HepG2 (cell line): ENCODE data around the gene DDO. TPM values are rescaled to one million over a fixed set of nuclear protein-coding genes. Genes with fewer than 3 reads are reported as not detected.

Experiments used
- ATAC-seq: fragments of 200-7000 bp; cut with Tn5 transposase; 3 replicates; pipeline ENCODE4 v1.9.1; 2020; ENCODE audit warnings: mild to moderate bottlenecking, moderate library complexity
- BruUV-seq: library from RNA; stranded (reverse); fragments of 400-500 nt; replicated peaks from 2 replicates; lab custom pipeline; 2021; lab: Mats Ljungman, UMichigan
- CTCF ChIA-PET: fragments of 300-600 bp; formaldehyde crosslinking; extraction: SDS; loops from one replicate; lab custom pipeline; 2021; ENCODE audit warnings: low total read pairs, inconsistent platforms, low intra/inter-chr PET ratio; lab: Yijun Ruan, JAX
- POLR2A ChIA-PET: fragments of 350-600 bp; sonication (Branson Sonifier 250); formaldehyde crosslinking; loops from one replicate; lab custom pipeline; 2020; ENCODE audit warnings: antibody characterized with exemption, inconsistent platforms; lab: Yijun Ruan, JAX
- DNase-seq: peaks from one replicate; pipeline ENCODE4 v3.0.0-alpha.2; 2015; ENCODE audit warnings: low spot score
- FAIRE-seq: peaks from 3 replicates; lab custom pipeline; 2011; peaks lifted over from hg19 to GRCh38; lab: Jason Lieb, UNC
- H2AFZ ChIP-seq: one replicate; pipeline ENCODE4 v1.6.1; 2011; ENCODE audit warnings: low read length, inconsistent platforms
- H3K27ac ChIP-seq: fragments of 300-600 bp; 3 replicates; pipeline ENCODE4 v1.8.0; 2011; ENCODE audit warnings: mixed run types, mild to moderate bottlenecking, mixed read lengths, low read length, inconsistent platforms; ENCODE audit not compliant: insufficient read depth; ENCODE audit errors: extremely low read length
- H3K27me3 ChIP-seq, 2 experiments: fragments of 200-600 bp in 1 of 2; 2 replicates in 1 of 2; 3 replicates in 1 of 2; pipeline versions ENCODE4 v1.6.0 to v1.8.0; 2011; ENCODE audit warnings: low read length in 2 of 2, mild to moderate bottlenecking in 2 of 2, moderate library complexity in 2 of 2, inconsistent platforms in 1 of 2; ENCODE audit not compliant: insufficient read depth in 2 of 2, control insufficient read depth in 1 of 2
- H3K36me3 ChIP-seq, 2 experiments: fragments of 200-600 bp in 1 of 2; replicated peaks in 1 of 2; 2 replicates in 1 of 2; 3 replicates in 1 of 2; pipeline versions ENCODE4 v1.5.1 to v1.8.0; 2011; ENCODE audit warnings: low read length in 2 of 2, inconsistent platforms in 1 of 2; ENCODE audit not compliant: insufficient read depth in 2 of 2, control insufficient read depth in 1 of 2
- H3K4me1 ChIP-seq: 2 replicates; pipeline ENCODE4 v1.5.1; 2012; ENCODE audit warnings: low read length, inconsistent platforms; ENCODE audit not compliant: insufficient read depth
- H3K4me2 ChIP-seq: 2 replicates; pipeline ENCODE4 v1.6.0; 2011; ENCODE audit warnings: low read depth, low read length, inconsistent platforms
- H3K4me3 ChIP-seq, 3 experiments: fragments of 200-600 bp in 1 of 3; sonication (generic), shearing (Covaris generic) in 1 of 3; replicated peaks in 1 of 3; 2 replicates each; pipeline ENCODE4 v1.5.1; 2011 to 2016; ENCODE audit warnings: low read length in 3 of 3, inconsistent platforms in 2 of 3, low read depth in 2 of 3, mild to moderate bottlenecking in 2 of 3, control low read depth in 1 of 3, mixed read lengths in 1 of 3; ENCODE audit not compliant: insufficient read depth in 1 of 3
- H3K79me2 ChIP-seq: one replicate; pipeline ENCODE4 v1.6.1; 2011; ENCODE audit warnings: low read length, inconsistent platforms; ENCODE audit not compliant: insufficient read depth
- H3K9ac ChIP-seq: 2 replicates; pipeline ENCODE4 v1.6.0; 2011; ENCODE audit warnings: mild to moderate bottlenecking, low read depth, low read length, inconsistent platforms; ENCODE audit not compliant: insufficient read depth
- H3K9me3 ChIP-seq: 2 replicates; pipeline ENCODE4 v1.5.1; 2012; ENCODE audit warnings: mild to moderate bottlenecking, low read length
- H4K20me1 ChIP-seq: 2 replicates; pipeline ENCODE4 v1.6.0; 2011; ENCODE audit warnings: inconsistent platforms, mild to moderate bottlenecking, low read length, moderate library complexity; ENCODE audit not compliant: insufficient read depth
- DNMT3B ChIP-seq: conservative IDR thresholded peaks from 2 replicates; pipeline ENCODE4 v1.6.1; 2016; ENCODE audit warnings: missing biosample characterization, control low read depth
- RARG ChIP-seq: sonication (generic); formaldehyde crosslinking; IDR thresholded peaks from 2 replicates; pipeline ENCODE4 v1.4.0; 2020; ENCODE audit warnings: low read depth, mild to moderate bottlenecking, missing genetic modification reagents
- ZNF598 ChIP-seq: sonication (generic); formaldehyde crosslinking; IDR thresholded peaks from 2 replicates; pipeline ENCODE4 v1.5.1; 2020; ENCODE audit warnings: mild to moderate bottlenecking, missing genetic modification reagents, borderline replicate concordance
- ZNF773 ChIP-seq: sonication (generic); formaldehyde crosslinking; IDR thresholded peaks from 2 replicates; pipeline ENCODE4 v1.4.0; 2020; ENCODE audit warnings: missing genetic modification reagents, borderline replicate concordance
- in situ Hi-C: cut with HindIII; loops from 2 replicates; pipeline ENCODE4 v1.10.0; 2017; ENCODE audit warnings: low pct_unique_long_range_greater_than_20kb; ENCODE audit not compliant: extremely low pct_ligation_motif_present
- intact Hi-C: fragments of 100-400 bp; cut with micrococcal nuclease; formaldehyde crosslinking; loops from one replicate; pipeline ENCODE4 v1.10.0; 2022; ENCODE audit not compliant: unreplicated experiment
- polyA plus RNA-seq, 8 experiments: library from polyadenylated mRNA; depleted of rRNA in 3 of 8; stranded (reverse) in 7 of 8; unstranded in 1 of 8; fragments of >200 nt; fragmentation: Illumina TruSeq in 4 of 8; extraction: Trizol in 4 of 8; gene quantifications; 2 replicates each; pipeline versions ENCODE4 v1.2.1 to v1.2.3, GENCODE V29; 2011 to 2016; ENCODE audit warnings: low read depth in 4 of 8, missing spikeins in 1 of 8, mixed read lengths in 1 of 8; ENCODE audit not compliant: insufficient read depth in 1 of 8
- total RNA-seq, 5 experiments: library from RNA; depleted of rRNA; stranded (reverse); fragments of >200 nt; fragmentation: Illumina TruSeq; extraction: Trizol; gene quantifications; 2 replicates each; pipeline ENCODE4 v1.2.3, GENCODE V29; 2016; ENCODE audit warnings: low read depth in 1 of 5
- TF ChIP-seq, protein P1 (sequence below): sonication (generic); formaldehyde crosslinking; IDR thresholded peaks from 2 replicates; pipeline ENCODE4 v1.5.0; 2020; ENCODE audit warnings: missing genetic modification reagents
- TF ChIP-seq, protein P2 (sequence below): sonication (generic); formaldehyde crosslinking; IDR thresholded peaks from 2 replicates; pipeline ENCODE4 v1.8.1; 2022; ENCODE audit warnings: low read depth, mild to moderate bottlenecking, missing genetic modification reagents

The DDO gene
- total and polyA plus RNA-seq, 2 of the 13 experiments (the other 11 are each of a cell fraction or from before 2014, with no cell fraction given) = 6.1 to 10.3 TPM

DNA sequence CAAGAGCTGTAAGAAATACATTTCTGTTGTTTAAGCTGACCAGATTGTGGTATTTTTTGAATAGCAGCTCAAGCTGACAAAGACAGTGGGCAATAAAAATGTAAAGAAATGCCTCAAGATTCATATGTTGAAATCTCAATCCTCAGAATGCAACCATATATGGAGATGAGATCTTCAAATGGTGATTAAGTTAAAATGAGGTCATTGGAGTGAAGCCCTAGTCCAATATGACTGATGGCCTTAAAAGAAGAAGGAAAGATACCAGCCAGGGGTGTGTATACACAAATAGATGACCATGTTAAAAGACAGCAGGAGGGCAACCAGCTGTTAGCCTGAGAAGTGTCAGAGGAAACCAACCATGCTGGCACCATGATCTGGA is 7.1 kb upstream of the DDO start:
- H2AFZ ChIP-seq = no peak overlapping the region
- no peak overlapping the region for H3K9ac ChIP-seq
- no peak overlapping the region for H3K27ac ChIP-seq
- ChIA-PET POLR2A (no interaction called here), CTCF (no interaction called here)
- H4K20me1 ChIP-seq = no peaks in the 10 kb centered on the region
- no peaks in the 10 kb centered on the region for H3K79me2 ChIP-seq
- ATAC-seq (no peak), FAIRE-seq (no peak), DNase-seq (no peak)
- in situ Hi-C loops = no loop called here
- intact Hi-C loops = no loop called here
- no TSS peak for BruUV-seq
- H3K9me3 ChIP-seq = no peaks in the 10 kb centered on the region; the same call in 1 of the 2 replicates
- H3K4me3 ChIP-seq = no peak overlapping the region
- no peaks in the 10 kb centered on the region for H3K36me3 ChIP-seq
- H3K27me3 ChIP-seq = no peaks in the 10 kb centered on the region
- H3K4me1 ChIP-seq = peaks cover 31% of the 10 kb centered on the region
- no peak overlapping the region for H3K4me2 ChIP-seq
- TF ChIP-seq RARG (CRISPR knock-in tag) = no peak
- TF ChIP-seq, protein P1, sequence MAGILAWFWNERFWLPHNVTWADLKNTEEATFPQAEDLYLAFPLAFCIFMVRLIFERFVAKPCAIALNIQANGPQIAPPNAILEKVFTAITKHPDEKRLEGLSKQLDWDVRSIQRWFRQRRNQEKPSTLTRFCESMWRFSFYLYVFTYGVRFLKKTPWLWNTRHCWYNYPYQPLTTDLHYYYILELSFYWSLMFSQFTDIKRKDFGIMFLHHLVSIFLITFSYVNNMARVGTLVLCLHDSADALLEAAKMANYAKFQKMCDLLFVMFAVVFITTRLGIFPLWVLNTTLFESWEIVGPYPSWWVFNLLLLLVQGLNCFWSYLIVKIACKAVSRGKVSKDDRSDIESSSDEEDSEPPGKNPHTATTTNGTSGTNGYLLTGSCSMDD = no peak
- TF ChIP-seq, protein P2, sequence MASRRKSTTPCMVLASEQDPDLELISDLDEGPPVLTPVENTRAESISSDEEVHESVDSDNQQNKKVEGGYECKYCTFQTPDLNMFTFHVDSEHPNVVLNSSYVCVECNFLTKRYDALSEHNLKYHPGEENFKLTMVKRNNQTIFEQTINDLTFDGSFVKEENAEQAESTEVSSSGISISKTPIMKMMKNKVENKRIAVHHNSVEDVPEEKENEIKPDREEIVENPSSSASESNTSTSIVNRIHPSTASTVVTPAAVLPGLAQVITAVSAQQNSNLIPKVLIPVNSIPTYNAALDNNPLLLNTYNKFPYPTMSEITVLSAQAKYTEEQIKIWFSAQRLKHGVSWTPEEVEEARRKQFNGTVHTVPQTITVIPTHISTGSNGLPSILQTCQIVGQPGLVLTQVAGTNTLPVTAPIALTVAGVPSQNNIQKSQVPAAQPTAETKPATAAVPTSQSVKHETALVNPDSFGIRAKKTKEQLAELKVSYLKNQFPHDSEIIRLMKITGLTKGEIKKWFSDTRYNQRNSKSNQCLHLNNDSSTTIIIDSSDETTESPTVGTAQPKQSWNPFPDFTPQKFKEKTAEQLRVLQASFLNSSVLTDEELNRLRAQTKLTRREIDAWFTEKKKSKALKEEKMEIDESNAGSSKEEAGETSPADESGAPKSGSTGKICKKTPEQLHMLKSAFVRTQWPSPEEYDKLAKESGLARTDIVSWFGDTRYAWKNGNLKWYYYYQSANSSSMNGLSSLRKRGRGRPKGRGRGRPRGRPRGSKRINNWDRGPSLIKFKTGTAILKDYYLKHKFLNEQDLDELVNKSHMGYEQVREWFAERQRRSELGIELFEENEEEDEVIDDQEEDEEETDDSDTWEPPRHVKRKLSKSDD (CRISPR knock-in tag) = no peak
- TF ChIP-seq DNMT3B (CRISPR knock-in tag) = no peak
- no peak for TF ChIP-seq ZNF773 (CRISPR knock-in tag)
- no peak for TF ChIP-seq ZNF598 (CRISPR knock-in tag)
